HepG2 (cell line): ENCODE results near the gene WDR86. TPM values are rescaled to one million over a fixed set of nuclear protein-coding genes. Genes with fewer than 3 reads are reported as not detected.

ENCODE experiments used
- ARID5B ChIP-seq: IDR thresholded peaks from 2 replicates; pipeline ENCODE4 v1.4.0; 2020; ENCODE audit warnings: mild to moderate bottlenecking, missing genetic modification reagents
- CAMTA2 ChIP-seq: sonication (generic); formaldehyde crosslinking; IDR thresholded peaks from 2 replicates; pipeline ENCODE4 v1.4.0; 2020; ENCODE audit warnings: mild to moderate bottlenecking, missing genetic modification reagents, borderline replicate concordance
- GLI4 ChIP-seq: sonication (generic); formaldehyde crosslinking; IDR thresholded peaks from 2 replicates; pipeline ENCODE4 v1.5.1; 2020; ENCODE audit warnings: missing genetic modification reagents, mild to moderate bottlenecking, moderate library complexity, borderline replicate concordance
- HOXA3 ChIP-seq: sonication (generic); formaldehyde crosslinking; IDR thresholded peaks from 2 replicates; pipeline ENCODE4 v1.5.0; 2020; ENCODE audit warnings: missing genetic modification reagents
- KAT8 ChIP-seq: IDR thresholded peaks from 2 replicates; pipeline ENCODE4 v1.6.1; 2016; ENCODE audit warnings: missing genetic modification reagents, missing compliant biosample characterization
- KDM2A ChIP-seq: sonication (generic); formaldehyde crosslinking; IDR thresholded peaks from 2 replicates; pipeline ENCODE4 v1.4.0; 2020; ENCODE audit warnings: low read depth, missing genetic modification reagents, borderline replicate concordance
- NFIC ChIP-seq: IDR thresholded peaks from 2 replicates; pipeline ENCODE4 v1.6.1; 2012; ENCODE audit warnings: mild to moderate bottlenecking, low read length, inconsistent platforms
- NFKBIZ ChIP-seq: IDR thresholded peaks from 2 replicates; pipeline ENCODE4 v1.6.1; 2018; ENCODE audit warnings: missing genetic modification reagents, missing compliant biosample characterization
- NR2F2 ChIP-seq: IDR thresholded peaks from 2 replicates; pipeline ENCODE4 v1.6.1; 2012; ENCODE audit warnings: low read depth, inconsistent platforms, borderline replicate concordance
- PAF1 ChIP-seq: IDR thresholded peaks from 2 replicates; pipeline ENCODE4 v1.6.1; 2016; ENCODE audit warnings: missing genetic modification reagents, missing compliant biosample characterization
- POGK ChIP-seq: sonication (generic); formaldehyde crosslinking; conservative IDR thresholded peaks from 2 replicates; pipeline ENCODE4 v1.8.0; 2022; ENCODE audit warnings: mild to moderate bottlenecking, moderate library complexity, missing genetic modification reagents
- POLR2A ChIP-seq, 2 experiments: IDR thresholded peaks; 2 replicates each; pipeline ENCODE4 v1.6.1; 2011; ENCODE audit warnings: low read depth in 2 of 2, low read length in 2 of 2, mild to moderate bottlenecking in 1 of 2, moderate library complexity in 1 of 2; ENCODE audit not compliant: insufficient read depth in 1 of 2
- SOX5 ChIP-seq: IDR thresholded peaks from 2 replicates; pipeline ENCODE4 v1.6.1; 2016; ENCODE audit warnings: borderline replicate concordance
- SOX6 ChIP-seq, 2 experiments: fragments of 450-650 bp in 1 of 2; sonication (generic) in 1 of 2; formaldehyde crosslinking in 1 of 2; IDR thresholded peaks; 2 replicates each; pipeline versions ENCODE4 v1.4.0 to v1.6.1; 2017 to 2020; ENCODE audit warnings: antibody characterized with exemption in 1 of 2, mild to moderate bottlenecking in 1 of 2, missing genetic modification reagents in 1 of 2
- STAG1 ChIP-seq: sonication (generic); formaldehyde crosslinking; IDR thresholded peaks from 2 replicates; pipeline ENCODE4 v1.4.0; 2020; ENCODE audit warnings: missing genetic modification reagents
- UBTF ChIP-seq: sonication (generic); formaldehyde crosslinking; IDR thresholded peaks from 2 replicates; pipeline ENCODE4 v1.4.0; 2020; ENCODE audit warnings: mild to moderate bottlenecking, missing genetic modification reagents
- XRCC5 ChIP-seq: fragments of 200-400 bp; formaldehyde crosslinking; optimal IDR thresholded peaks from 2 replicates; pipeline ENCODE3; 2017; ENCODE audit warnings: mild to moderate bottlenecking, low read length
- ZBTB33 ChIP-seq: sonication (generic); formaldehyde crosslinking; IDR thresholded peaks from 2 replicates; pipeline ENCODE4 v1.4.0; 2020; ENCODE audit warnings: missing genetic modification reagents
- ZKSCAN8 ChIP-seq: IDR thresholded peaks from 2 replicates; pipeline ENCODE4 v1.6.1; 2016; ENCODE audit warnings: borderline replicate concordance, missing genetic modification reagents, missing compliant biosample characterization
- ZNF446 ChIP-seq: sonication (generic); formaldehyde crosslinking; IDR thresholded peaks from 2 replicates; pipeline ENCODE4 v1.5.0; 2020; ENCODE audit warnings: mild to moderate bottlenecking, missing genetic modification reagents
- ZNF724P ChIP-seq: sonication (generic); formaldehyde crosslinking; IDR thresholded peaks from 2 replicates; pipeline ENCODE4 v1.8.0; 2022; ENCODE audit warnings: missing genetic modification reagents, borderline replicate concordance
- polyA plus RNA-seq, 8 experiments: library from polyadenylated mRNA; depleted of rRNA in 3 of 8; stranded (reverse) in 7 of 8; unstranded in 1 of 8; fragments of >200 nt; fragmentation: Illumina TruSeq in 4 of 8; extraction: Trizol in 4 of 8; gene quantifications; 2 replicates each; pipeline versions ENCODE4 v1.2.1 to v1.2.3, GENCODE V29; 2011 to 2016; ENCODE audit warnings: low read depth in 4 of 8, missing spikeins in 1 of 8, mixed read lengths in 1 of 8; ENCODE audit not compliant: insufficient read depth in 1 of 8
- total RNA-seq, 5 experiments: library from RNA; depleted of rRNA; stranded (reverse); fragments of >200 nt; fragmentation: Illumina TruSeq; extraction: Trizol; gene quantifications; 2 replicates each; pipeline ENCODE4 v1.2.3, GENCODE V29; 2016; ENCODE audit warnings: low read depth in 1 of 5

WDR86 gene
- total and polyA plus RNA-seq, 2 of the 13 experiments (the other 11 are each of a cell fraction or from before 2014, with no cell fraction given): 0.11 to 2.9 TPM

- TF ChIP-seq ARID5B (0 out of 2 replicates have a peak, but pooled peaks have one; percentile 16), KAT8 (0 out of 2 replicates have a peak, but pooled peaks have one; percentile 18), ZNF724P (no peak), PAF1 (CRISPR knock-in tag) (no peak), ZBTB33 (peak; percentile 96), NFIC (no peak), ZNF446 (CRISPR knock-in tag) (no peak), GLI4 (no peak), POGK (CRISPR knock-in tag) (0 out of 2 replicates have a peak, but pooled peaks have one; percentile 42), XRCC5 (peak; percentile 75), NFKBIZ (CRISPR knock-in tag) (0 out of 2 replicates have a peak, but pooled peaks have one; percentile 13), UBTF (CRISPR knock-in tag) (0 out of 2 replicates have a peak, but pooled peaks have one; percentile 23), CAMTA2 (no peak), KDM2A (CRISPR knock-in tag) (peak; percentile 67; the same call in 1 of the 2 replicates), NR2F2 (peak; percentile 30; the same call in 1 of the 2 replicates), HOXA3 (peak; percentile 32; the same call in 1 of the 2 replicates), SOX6 (IDR thresholded peaks at IDR 0.05) (no peak), SOX6 (CRISPR knock-in tag; IDR thresholded peaks at IDR 0.05) (no peak; the same call in 1 of the 2 replicates), STAG1 (peak; percentile 88), POLR2A (IDR thresholded peaks at IDR 0.05; ENCODE audit: insufficient read depth in 1 of 2, low read depth in 2 of 2, low read length in 2 of 2) (no peak), ZKSCAN8 (no peak), SOX5 (CRISPR knock-in tag) (0 out of 2 replicates have a peak, but pooled peaks have one; percentile 10)
These were observed 41.7 kb downstream of the WDR86 start (continued) for GRCh38 chr7:151368136-151368571.
